ENCODE results near the gene FBXO22.

DNA sequence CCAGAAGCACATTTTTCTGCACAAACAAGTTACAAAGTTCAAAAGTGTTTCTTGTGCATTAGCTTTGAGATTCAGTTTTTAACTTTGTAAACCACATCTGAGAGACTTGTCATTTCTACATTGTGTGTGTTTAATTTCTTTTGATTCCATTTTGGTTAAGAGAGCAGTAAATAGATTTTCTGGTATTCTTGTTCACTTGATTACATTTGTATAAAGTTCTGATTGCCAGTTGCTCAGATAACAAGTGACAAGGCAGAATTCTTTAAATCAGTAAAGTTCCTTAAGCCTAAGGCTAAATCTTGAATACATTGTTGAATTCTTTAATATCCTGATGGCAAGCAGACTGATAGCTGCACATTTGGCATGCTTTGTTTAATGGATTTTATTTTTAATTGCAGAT is 3.1 kb upstream of the FBXO22 start:
- TF ChIP-seq ZFP36L1 (CRISPR knock-in tag; IDR thresholded peaks at IDR 0.05) (no peak), ZNF20 (CRISPR knock-in tag; IDR thresholded peaks at IDR 0.05) (no peak), ZNF180 (CRISPR knock-in tag; IDR thresholded peaks at IDR 0.05; ENCODE audit: borderline replicate concordance, low read depth) (no peak), ZNF563 (CRISPR knock-in tag; IDR thresholded peaks at IDR 0.05) (no peak)

All from HepG2 (cell line).